Psoas muscle (tissue), 8 donors: ENCODE data around the gene CFP. TPM values are rescaled to one million over a fixed set of nuclear protein-coding genes. Genes with fewer than 3 reads are reported as not detected.

Experiments
- ATAC-seq, 4 donors: fragments of 200-7000 bp; cut with Tn5 transposase; one replicate each; pipeline ENCODE4 v1.9.1; 2020; ENCODE audit warnings: moderate library complexity in 3 of 4, mild to moderate bottlenecking in 2 of 4
- DNase-seq, 2 donors: peaks; one replicate each; pipeline ENCODE4 v3.0.0-alpha.2; 2020
- H3K27ac ChIP-seq: fragments of 200-600 bp; one replicate; pipeline ENCODE4 v1.8.0; 2022
- H3K27me3 ChIP-seq, 3 donors: fragments of 200-600 bp in 1 of 3; one replicate each; pipeline versions ENCODE4 v1.6.1 to v1.8.0; 2013 to 2022; ENCODE audit warnings: low read length in 2 of 3, mild to moderate bottlenecking in 2 of 3, moderate library complexity in 1 of 3; ENCODE audit not compliant: insufficient read depth in 3 of 3
- H3K36me3 ChIP-seq, 2 donors: fragments of 200-600 bp in 1 of 2; one replicate each; pipeline versions ENCODE4 v1.6.1 to v1.8.0; 2013 to 2022; ENCODE audit warnings: low read depth in 1 of 2, mild to moderate bottlenecking in 1 of 2, moderate library complexity in 1 of 2; ENCODE audit not compliant: insufficient read depth in 1 of 2
- H3K4me1 ChIP-seq: fragments of 200-600 bp; one replicate; pipeline ENCODE4 v1.8.0; 2022
- H3K4me3 ChIP-seq: fragments of 200-600 bp; one replicate; pipeline ENCODE4 v1.8.0; 2022; ENCODE audit warnings: mild to moderate bottlenecking
- H3K9me3 ChIP-seq: fragments of 200-600 bp; one replicate; pipeline ENCODE4 v1.8.0; 2022
- WGBS, 3 donors: extraction: QIAGEN DNeasy Blood & Tissue Kit; methylation state at CpG; one replicate each; pipeline versions ENCODE4 v1.1.6 to v1.1.7; 2013; 5-methylcytosine and 5-hydroxymethylcytosine counted together
- intact Hi-C, 2 donors: fragments of 100-400 bp; cut with DNase I; formaldehyde crosslinking; loops; one replicate each; pipeline versions ENCODE4 v1.11.0 to v1.14.2; 2022
- polyA plus RNA-seq, 3 donors: library from polyadenylated mRNA; stranded (reverse); fragments of 200-250 nt; gene quantifications; one replicate each; pipeline ENCODE4 v1.2.3, GENCODE V29; 2013
- total RNA-seq, 4 donors: library from RNA; stranded (reverse); fragmentation: NEBNext Ultra II Directional in 2 of 4; extraction: Animal tissue kit (Norgen Biotek cat#: 25700) in 2 of 4; gene quantifications; one replicate each; pipeline versions ENCODE4 v1.2.1 to v1.2.4, GENCODE V29; 2021 to 2023
- TF ChIP-seq, protein P1 (sequence below): fragments of 200-600 bp; IDR thresholded peaks from one replicate; pipeline ENCODE4 v1.8.0; 2022; ENCODE audit warnings: antibody characterized with exemption
- donor health status: healthy with polysubstance abuse.
- donor health status: DM: no; HTN: no; CAD: no; lungs with moderate emphysema.
- donor health status: Bipolar disorder and iron deficiency.
- donor health status: healthy.
- donor health status: DM: yes; HTN: yes; CAD: no.
- donor health status: DM: no; HTN: no; CAD: no.
- donor health status: DM: no; HTN: no; CAD: no.
- donor health status: DM: yes; HTN: yes; CAD: no.

CFP gene
- total and polyA plus RNA-seq, 7 donors = 0.51 to 1.8 (median 1.5) TPM

DNA sequence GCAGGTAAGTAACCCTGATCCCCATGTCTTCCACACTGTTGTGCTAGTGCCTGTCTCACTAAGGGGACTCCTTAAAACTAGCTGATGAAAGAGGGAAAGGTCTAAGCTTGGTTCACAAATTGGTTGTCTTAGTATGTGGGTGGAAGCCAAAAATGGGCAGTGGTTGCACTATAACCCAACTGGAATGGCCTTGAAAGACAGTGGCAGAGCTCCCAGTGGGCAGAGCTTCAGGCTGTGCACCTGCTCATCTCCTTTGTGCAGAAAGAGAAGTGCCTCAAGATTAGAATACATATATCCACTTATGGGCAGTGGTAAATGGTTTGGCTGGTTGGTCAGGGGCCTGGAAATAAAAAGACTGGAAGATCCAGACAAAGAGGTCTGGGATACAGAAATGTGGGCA is 17.3 kb downstream of the CFP start:
- ATAC-seq = no peak
- no peak overlapping the region for H3K27ac ChIP-seq
- no peaks in the 10 kb centered on the region for H3K9me3 ChIP-seq
- TF ChIP-seq, protein P1, sequence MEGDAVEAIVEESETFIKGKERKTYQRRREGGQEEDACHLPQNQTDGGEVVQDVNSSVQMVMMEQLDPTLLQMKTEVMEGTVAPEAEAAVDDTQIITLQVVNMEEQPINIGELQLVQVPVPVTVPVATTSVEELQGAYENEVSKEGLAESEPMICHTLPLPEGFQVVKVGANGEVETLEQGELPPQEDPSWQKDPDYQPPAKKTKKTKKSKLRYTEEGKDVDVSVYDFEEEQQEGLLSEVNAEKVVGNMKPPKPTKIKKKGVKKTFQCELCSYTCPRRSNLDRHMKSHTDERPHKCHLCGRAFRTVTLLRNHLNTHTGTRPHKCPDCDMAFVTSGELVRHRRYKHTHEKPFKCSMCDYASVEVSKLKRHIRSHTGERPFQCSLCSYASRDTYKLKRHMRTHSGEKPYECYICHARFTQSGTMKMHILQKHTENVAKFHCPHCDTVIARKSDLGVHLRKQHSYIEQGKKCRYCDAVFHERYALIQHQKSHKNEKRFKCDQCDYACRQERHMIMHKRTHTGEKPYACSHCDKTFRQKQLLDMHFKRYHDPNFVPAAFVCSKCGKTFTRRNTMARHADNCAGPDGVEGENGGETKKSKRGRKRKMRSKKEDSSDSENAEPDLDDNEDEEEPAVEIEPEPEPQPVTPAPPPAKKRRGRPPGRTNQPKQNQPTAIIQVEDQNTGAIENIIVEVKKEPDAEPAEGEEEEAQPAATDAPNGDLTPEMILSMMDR = no peak
- H3K27me3 ChIP-seq = peaks cover 0 to 21% (median 0%) of the 10 kb centered on the region in 3 donors
- no peak overlapping the region for H3K4me3 ChIP-seq
- H3K4me1 ChIP-seq = no peaks in the 10 kb centered on the region
- DNase-seq = no peak
- H3K36me3 ChIP-seq = no peaks in the 10 kb centered on the region
- intact Hi-C loops = no loop called here

- Histone ChIP-seq H3K27me3 (peaks cover 0 to 16% (median 0%) of the 10 kb centered on the region in 3 donors), H3K36me3 (no peaks in the 10 kb centered on the region), H3K27ac (no peak overlapping the region), H3K4me3 (no peak overlapping the region), H3K4me1 (no peaks in the 10 kb centered on the region), H3K9me3 (no peaks in the 10 kb centered on the region)
- ATAC-seq (no peak), DNase-seq (no peak)
- WGBS, 3 donors = 59 to 73% (median 69%) methylated on average over 2 of the region's 2 CpGs
- intact Hi-C loops = no loop called here
- TF ChIP-seq, protein P1 = no peak
Observed at GRCh38 chrX:47611926-47612325, 17.8 kb downstream of the CFP start.

GRCh38 chrX:47611489-47611888 is 18.2 kb downstream of the CFP start:
- intact Hi-C loops = no loop called here
- no peak for ATAC-seq
- no peak overlapping the region for H3K27ac ChIP-seq
- H3K36me3 ChIP-seq = no peaks in the 10 kb centered on the region
- H3K27me3 ChIP-seq = peaks cover 0 to 12% (median 0%) of the 10 kb centered on the region in 3 donors
- WGBS, 3 donors = 56 to 92% (median 87%) methylated on average over 2 of the region's 2 CpGs
- H3K9me3 ChIP-seq = no peaks in the 10 kb centered on the region
- no peak overlapping the region for H3K4me3 ChIP-seq
- TF ChIP-seq, protein P1 = no peak
- no peaks in the 10 kb centered on the region for H3K4me1 ChIP-seq
- DNase-seq = no peak

DNA sequence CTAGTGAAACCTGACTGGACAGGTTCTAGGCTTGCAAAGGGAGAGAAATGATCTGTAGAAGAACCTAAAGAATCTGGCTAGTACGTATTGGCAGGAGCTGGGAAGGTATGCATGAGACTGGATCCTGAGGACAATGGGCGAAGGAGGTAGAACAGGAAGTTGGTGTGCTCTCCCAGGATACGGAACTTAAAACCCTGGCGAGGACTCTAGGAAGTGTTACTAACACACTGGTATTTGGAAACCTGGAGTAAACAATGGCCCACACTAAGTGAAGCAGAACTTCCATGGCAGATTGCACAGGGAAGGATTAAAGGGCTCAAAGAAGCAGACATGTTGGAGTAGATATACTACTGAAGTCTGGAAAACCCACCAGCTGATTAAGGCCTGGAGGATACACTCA is 19.2 kb downstream of the CFP start:
- Histone ChIP-seq H3K27ac (no peak overlapping the region), H3K4me1 (no peaks in the 10 kb centered on the region), H3K27me3 (peaks cover 0 to 2% (median 0%) of the 10 kb centered on the region in 3 donors), H3K4me3 (no peak overlapping the region), H3K9me3 (no peaks in the 10 kb centered on the region), H3K36me3 (no peaks in the 10 kb centered on the region)
- no peak for ATAC-seq
- intact Hi-C loops = no loop called here
- TF ChIP-seq, protein P1 = no peak
- DNase-seq = no peak
- WGBS, 3 donors = 70 to 92% (median 71%) methylated on average over 4 of the region's 4 CpGs

DNA sequence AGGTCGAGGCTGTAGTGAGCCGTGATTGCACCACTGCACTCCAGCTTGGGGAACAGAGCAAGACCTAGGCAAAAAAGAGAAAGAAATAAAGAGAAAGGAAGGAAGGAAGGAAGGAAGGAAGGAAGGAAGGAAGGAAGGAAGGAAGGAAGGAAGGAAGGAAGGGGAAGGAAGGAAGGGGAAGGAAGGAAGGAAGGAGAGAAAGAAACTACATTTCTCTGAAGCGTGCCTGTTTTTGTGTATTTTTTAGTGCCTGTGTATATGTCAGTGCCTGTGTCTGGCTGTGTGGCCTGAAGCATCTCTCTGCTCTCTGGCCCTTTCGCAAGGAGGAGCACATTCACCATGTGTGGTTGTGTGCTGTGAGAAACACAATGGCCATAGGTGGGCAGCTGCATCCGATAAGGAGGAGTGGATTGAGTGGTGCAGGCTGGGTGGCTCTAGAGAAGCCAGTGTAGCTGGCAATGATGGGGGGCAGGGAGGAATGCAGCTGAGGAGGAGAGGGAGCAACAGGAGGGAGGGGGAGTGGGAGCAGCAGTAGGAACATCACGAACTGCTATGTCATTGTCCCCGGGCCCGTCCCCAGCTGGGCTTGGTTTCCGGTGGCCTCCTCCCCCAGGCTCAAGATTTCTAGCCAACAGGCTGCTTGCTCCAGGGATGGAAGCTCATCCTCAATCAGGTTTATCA is 21.5 kb downstream of the CFP start:
- H3K27me3 ChIP-seq = no peaks in the 10 kb centered on the region
- intact Hi-C loops = no loop called here

More for the DNA sequence above, 21.5 kb downstream of the CFP start:
- Histone ChIP-seq H3K9me3 (no peaks in the 10 kb centered on the region), H3K27ac (no peak overlapping the region), H3K4me1 (no peaks in the 10 kb centered on the region), H3K36me3 (no peaks in the 10 kb centered on the region), H3K4me3 (no peak overlapping the region)
- DNase-seq = no peak
- TF ChIP-seq, protein P1 = no peak
- ATAC-seq = no peak
- 37 to 46% (median 44%) methylated on average over 9 of the region's 9 CpGs for WGBS, 3 donors
